Stimulated activated naive CD4-positive, alpha-beta T cell treated with Interleukin-2 at 50 U/mL for 16 hours (primary cell): ENCODE data around the gene DPYD.

ENCODE experiments used
- DNase-seq: peaks from one replicate; lab custom pipeline; 2025; lab: John Stamatoyannopoulos, UW

The DPYD gene

GRCh38 chr1:97920832-97921571 is at the start of gene DPYD:
Gene DPYD, minus strand, starts transcription at chr1:97921034. Its CDS starts 112 bp downstream, at chr1:97920922.
- peak; percentile 83 for DNase-seq

- DNase-seq: no peak
Observed at GRCh38 chr1:97960470-97960869, 39.6 kb upstream of the DPYD start.

GRCh38 chr1:97947695-97948094 is 26.9 kb upstream of the DPYD start:
- no peak for DNase-seq

GRCh38 chr1:97943354-97943753 is 22.5 kb upstream of the DPYD start:
- no peak for DNase-seq

GRCh38 chr1:97942161-97943123 is 21.6 kb upstream of the DPYD start:
- no peak for DNase-seq

- no peak for DNase-seq
Observed at GRCh38 chr1:97938285-97938642, 17.4 kb upstream of the DPYD start.

GRCh38 chr1:97936976-97937375 is 16.1 kb upstream of the DPYD start:
- no peak for DNase-seq

GRCh38 chr1:97934491-97934890 is 13.7 kb upstream of the DPYD start:
- DNase-seq: no peak

GRCh38 chr1:97929874-97930851 is 9.3 kb upstream of the DPYD start:
- no peak for DNase-seq

GRCh38 chr1:97926017-97926708 is 5.3 kb upstream of the DPYD start:
- no peak for DNase-seq

GRCh38 chr1:97925151-97925550 is 4.3 kb upstream of the DPYD start:
- DNase-seq: no peak

- no peak for DNase-seq
Observed at GRCh38 chr1:97923811-97924210, 3.0 kb upstream of the DPYD start.

- DNase-seq: peak; percentile 78
Observed at GRCh38 chr1:97920276-97920831, 480 bp downstream of the DPYD start.

GRCh38 chr1:97919585-97920261 is 1.1 kb downstream of the DPYD start:
- DNase-seq: no peak

- DNase-seq: no peak
Observed at GRCh38 chr1:97918961-97919360, 1.9 kb downstream of the DPYD start.

- DNase-seq: no peak
Observed at GRCh38 chr1:97913506-97914139, 7.2 kb downstream of the DPYD start.

- DNase-seq: no peak
Observed at GRCh38 chr1:97911266-97912215, 9.3 kb downstream of the DPYD start.

GRCh38 chr1:97909266-97909665 is 11.6 kb downstream of the DPYD start:
- no peak for DNase-seq

- no peak for DNase-seq
Observed at GRCh38 chr1:97907886-97908285, 12.9 kb downstream of the DPYD start.
